OCI-LY7 (cell line): ENCODE data around the gene ASAP3. TPM values are rescaled to one million over a fixed set of nuclear protein-coding genes. Genes with fewer than 3 reads are reported as not detected.

Source experiments
- BruUV-seq: library from RNA; stranded (reverse); fragments of 400-500 nt; replicated peaks from 2 replicates; lab custom pipeline; 2021; lab: Mats Ljungman, UMichigan
- CTCF ChIA-PET: fragments of 300-600 bp; sonication (Branson Sonifier 250); formaldehyde crosslinking; loops from one replicate; lab custom pipeline; 2022; ENCODE audit warnings: antibody characterized with exemption; ENCODE audit not compliant: unreplicated experiment; lab: Charles Lee
- POLR2A ChIA-PET: fragments of 300-600 bp; sonication (Branson Sonifier 250); formaldehyde crosslinking; loops from one replicate; lab custom pipeline; 2022; ENCODE audit warnings: antibody characterized with exemption; lab: Charles Lee
- DNase-seq: peaks from one replicate; pipeline ENCODE4 v3.0.0-alpha.2; 2015; ENCODE audit warnings: low spot score
- H2AFZ ChIP-seq: fragments of 200-600 bp; sonication (generic), shearing (Covaris generic); 2 replicates; pipeline ENCODE4 v1.6.1; 2014; ENCODE audit warnings: mild to moderate bottlenecking, antibody characterized with exemption, low read length, moderate library complexity
- H3K27ac ChIP-seq: fragments of 200-600 bp; sonication (generic); 2 replicates; pipeline ENCODE4 v1.5.1; 2014; ENCODE audit warnings: mixed run types, low read depth, mild to moderate bottlenecking, moderate library complexity, low read length, inconsistent platforms; ENCODE audit not compliant: poor library complexity, severe bottlenecking
- H3K36me3 ChIP-seq: fragments of 200-600 bp; sonication (generic); 2 replicates; pipeline ENCODE4 v1.6.1; 2014; ENCODE audit warnings: mild to moderate bottlenecking, antibody characterized with exemption, low read length, moderate library complexity, mixed read lengths; ENCODE audit not compliant: insufficient read depth
- H3K4me1 ChIP-seq: fragments of 200-600 bp; sonication (generic); 2 replicates; pipeline ENCODE4 v1.5.1; 2014; ENCODE audit warnings: mild to moderate bottlenecking, low read length; ENCODE audit not compliant: insufficient read depth, poor library complexity, severe bottlenecking
- H3K4me2 ChIP-seq: fragments of 200-600 bp; sonication (generic); 2 replicates; pipeline ENCODE4 v1.6.1; 2014; ENCODE audit warnings: mild to moderate bottlenecking, low read length
- H3K4me3 ChIP-seq: fragments of 200-600 bp; sonication (generic); 2 replicates; pipeline ENCODE4 v1.5.1; 2014; ENCODE audit warnings: mild to moderate bottlenecking, low read depth, low read length; ENCODE audit not compliant: poor library complexity, severe bottlenecking
- H3K79me2 ChIP-seq: fragments of 200-600 bp; sonication (generic); 2 replicates; pipeline ENCODE4 v1.6.1; 2016; ENCODE audit warnings: low read depth, mild to moderate bottlenecking, low read length, moderate library complexity, mixed read lengths; ENCODE audit not compliant: insufficient read depth
- H3K9me2 ChIP-seq: fragments of 200-600 bp; sonication (generic); 2 replicates; pipeline ENCODE4 v1.6.1; 2016; ENCODE audit warnings: mild to moderate bottlenecking, low read length, mixed read lengths; ENCODE audit not compliant: insufficient read depth
- H3K9me3 ChIP-seq: fragments of 200-600 bp; sonication (generic); 2 replicates; pipeline ENCODE4 v1.6.1; 2014; ENCODE audit warnings: mild to moderate bottlenecking, mixed run types, low read length, mixed read lengths
- H4K20me1 ChIP-seq: fragments of 200-600 bp; sonication (generic); 2 replicates; pipeline ENCODE4 v1.6.1; 2014; ENCODE audit warnings: mild to moderate bottlenecking, antibody characterized with exemption, low read length, moderate library complexity, mixed read lengths; ENCODE audit not compliant: insufficient read depth
- CTCF ChIP-seq: fragments of 200-600 bp; sonication (generic); conservative IDR thresholded peaks from 2 replicates; pipeline ENCODE4 v1.5.1; 2014; ENCODE audit warnings: mild to moderate bottlenecking, antibody characterized with exemption, low read length, moderate library complexity, mixed read lengths
- EZH2phosphoT487 ChIP-seq: fragments of 200-600 bp; sonication (generic); IDR thresholded peaks from 2 replicates; pipeline ENCODE4 v1.6.1; 2018; ENCODE audit warnings: low read depth, borderline replicate concordance, mild to moderate bottlenecking, mixed run types, antibody characterized with exemption, low read length, moderate library complexity, mixed read lengths
- intact Hi-C: fragments of 100-400 bp; cut with micrococcal nuclease; formaldehyde crosslinking; loops from one replicate; pipeline ENCODE4 v1.10.0; 2022; ENCODE audit not compliant: unreplicated experiment
- total RNA-seq, 2 experiments: library from RNA; depleted of rRNA in 1 of 2; stranded (reverse); fragments of >200 nt in 1 of 2; shearing (Covaris generic) in 1 of 2; gene quantifications; 2 replicates each; pipeline ENCODE4 v1.2.3, GENCODE V29; 2014 to 2022

The ASAP3 gene
- total RNA-seq, 2 experiments from 2014 or later = 5.9 to 14.9 TPM

GRCh38 chr1:23395154-23395724 lies 88.7 kb downstream of the ASAP3 start:
- no TSS peak for BruUV-seq
- Histone ChIP-seq H3K9me2 (no peaks in the 10 kb centered on the region), H3K79me2 (no peaks in the 10 kb centered on the region), H2AFZ (no peak overlapping the region), H3K9me3 (no peaks in the 10 kb centered on the region), H3K36me3 (no peaks in the 10 kb centered on the region), H4K20me1 (no peaks in the 10 kb centered on the region), H3K4me2 (no peak overlapping the region), H3K4me1 (no peaks in the 10 kb centered on the region), H3K27ac (no peak overlapping the region), H3K4me3 (no peak overlapping the region)
- intact Hi-C loops = no loop called here
- no peak for TF ChIP-seq EZH2phosphoT487
- no peak for TF ChIP-seq CTCF
- CTCF ChIA-PET = no interaction called here
- no peak for DNase-seq
- POLR2A ChIA-PET = no interaction called here

GRCh38 chr1:23394684-23395083 lies 89.3 kb downstream of the ASAP3 start:
- ChIA-PET CTCF (no interaction called here), POLR2A (interaction anchor here (0.5 kb wide), 1 partner anchor 367 kb away, joined by 3 read pairs; no protein-coding TSS in a partner anchor)
- Histone ChIP-seq H3K27ac (no peak overlapping the region), H3K9me3 (no peaks in the 10 kb centered on the region), H3K79me2 (no peaks in the 10 kb centered on the region), H3K9me2 (no peaks in the 10 kb centered on the region), H3K4me3 (no peak overlapping the region), H3K36me3 (no peaks in the 10 kb centered on the region), H4K20me1 (no peaks in the 10 kb centered on the region), H3K4me2 (no peak overlapping the region), H2AFZ (no peak overlapping the region), H3K4me1 (no peaks in the 10 kb centered on the region)
- no peak for DNase-seq
- intact Hi-C loops = no loop called here
- no TSS peak for BruUV-seq
- TF ChIP-seq EZH2phosphoT487 = no peak

- TF ChIP-seq EZH2phosphoT487 (no peak), CTCF (no peak)
- Histone ChIP-seq H3K36me3 (no peaks in the 10 kb centered on the region), H3K4me2 (no peak overlapping the region), H3K9me3 (no peaks in the 10 kb centered on the region), H2AFZ (no peak overlapping the region), H3K4me3 (no peak overlapping the region), H3K79me2 (no peaks in the 10 kb centered on the region), H3K9me2 (no peaks in the 10 kb centered on the region), H3K4me1 (no peaks in the 10 kb centered on the region), H4K20me1 (no peaks in the 10 kb centered on the region), H3K27ac (no peak overlapping the region)
- ChIA-PET CTCF (no interaction called here), POLR2A (interaction anchor here (0.5 kb wide), 1 partner anchor 366 kb away, joined by 3 read pairs; no protein-coding TSS in a partner anchor)
- intact Hi-C loops = no loop called here
- BruUV-seq = no TSS peak
- no peak for DNase-seq
Observed at GRCh38 chr1:23394181-23394580, 89.8 kb downstream of the ASAP3 start.
